ENCODE results near the gene DTX1.
"Not testable (repeated sequence)": the region's sequence is repeated elsewhere in the genome, so short reads cannot be mapped to it uniquely, and the experiment has no call there.

The DTX1 gene

GRCh38 chr12:113097716-113098440 lies 41.3 kb downstream of the DTX1 start:
- DNase-seq, result peak in 1 of 2 experiments; percentile 26

- peak; percentile 78 to 83 for DNase-seq
Observed at GRCh38 chr12:113098441-113099028, 42.0 kb downstream of the DTX1 start.

GRCh38 chr12:113099364-113099763 lies 42.8 kb downstream of the DTX1 start:
- DNase-seq, result no peak

- no peak for DNase-seq
Observed at GRCh38 chr12:113099764-113100163, 43.2 kb downstream of the DTX1 start.

- DNase-seq, result no peak
Observed at GRCh38 chr12:113101751-113102150, 45.2 kb downstream of the DTX1 start.

GRCh38 chr12:113102811-113103210 lies 46.3 kb downstream of the DTX1 start:
- no peak for DNase-seq

- no peak for DNase-seq
Observed at GRCh38 chr12:113103756-113104450, 47.4 kb downstream of the DTX1 start.

GRCh38 chr12:113104953-113105510 lies 48.5 kb downstream of the DTX1 start:
- DNase-seq, result no peak

- DNase-seq, result no peak
Observed at GRCh38 chr12:113105606-113106271, 49.2 kb downstream of the DTX1 start.

GRCh38 chr12:113106361-113106760 lies 49.8 kb downstream of the DTX1 start:
- no peak for DNase-seq

- DNase-seq, result no peak
Observed at GRCh38 chr12:113108308-113108707, 51.8 kb downstream of the DTX1 start.

GRCh38 chr12:113109360-113109759 lies 52.8 kb downstream of the DTX1 start:
- no peak for DNase-seq

GRCh38 chr12:113109872-113110599 lies 53.5 kb downstream of the DTX1 start:
- no peak for DNase-seq

- DNase-seq, result no peak
Observed at GRCh38 chr12:113111247-113111646, 54.7 kb downstream of the DTX1 start.

GRCh38 chr12:113112043-113112899 lies 55.7 kb downstream of the DTX1 start:
- DNase-seq, result no peak

GRCh38 chr12:113113397-113113796 lies 56.9 kb downstream of the DTX1 start:
- DNase-seq, result no peak

GRCh38 chr12:113114447-113115178 lies 58.1 kb downstream of the DTX1 start:
- DNase-seq, result no peak

GRCh38 chr12:113115455-113116126 lies 59.1 kb downstream of the DTX1 start:
- no peak for DNase-seq

GRCh38 chr12:113116875-113117274 lies 60.3 kb downstream of the DTX1 start:
- no peak for DNase-seq

- DNase-seq, result not testable (repeated sequence)
Observed at GRCh38 chr12:113117684-113118083, 61.2 kb downstream of the DTX1 start.
